Kidney glomerular epithelial cell (primary cell): ENCODE measurements around the gene DSCAM.

Experiments used
- DNase-seq: peaks from one replicate; lab custom pipeline; 2025; lab: John Stamatoyannopoulos, UW

Gene DSCAM

DNA sequence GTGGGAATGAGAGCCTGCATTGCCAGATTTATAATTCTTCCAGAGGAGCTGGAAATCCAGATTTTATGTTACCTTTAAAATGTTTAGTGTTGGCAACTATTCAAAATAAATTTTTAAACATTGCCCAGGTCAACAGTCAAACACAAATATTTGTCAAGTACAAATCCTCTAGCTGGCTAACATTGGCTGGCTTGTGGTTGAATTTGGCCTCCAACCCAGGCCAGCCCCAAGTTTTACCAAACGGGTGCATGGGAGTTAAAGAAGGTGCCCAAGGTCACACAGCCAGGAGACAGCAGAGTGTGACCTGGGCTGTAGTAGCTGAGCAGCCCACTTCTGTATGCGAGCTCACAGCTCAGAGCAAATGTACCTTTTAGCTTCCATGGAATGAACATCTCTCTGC lies 240.6 kb downstream of the DSCAM start:
- no peak for DNase-seq

- DNase-seq, result no peak
These were observed 241.9 kb downstream of the DSCAM start for GRCh38 chr21:40605094-40605493.

GRCh38 chr21:40603774-40604173 lies 243.2 kb downstream of the DSCAM start:
- no peak for DNase-seq

DNA sequence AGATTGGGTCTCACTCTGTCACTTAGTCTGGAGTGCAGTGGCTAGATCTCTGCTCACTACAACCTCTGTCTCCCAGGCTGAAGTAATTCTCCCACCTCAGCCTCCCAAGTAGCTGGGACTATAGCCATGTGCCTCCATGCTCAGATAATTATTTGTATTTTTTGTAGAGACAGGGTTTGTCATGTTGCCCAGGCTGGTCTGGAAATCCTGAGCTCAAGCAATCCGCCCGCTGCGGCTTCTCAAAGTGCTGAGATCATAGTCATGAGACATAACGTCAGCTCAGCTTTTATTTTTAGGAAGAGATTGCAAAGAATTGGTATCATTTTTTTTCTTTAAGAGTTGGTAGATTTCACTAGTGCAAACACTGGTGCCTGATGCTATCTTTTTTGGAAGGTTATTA lies 244.9 kb downstream of the DSCAM start:
- no peak for DNase-seq

GRCh38 chr21:40595806-40596205 lies 251.2 kb downstream of the DSCAM start:
- no peak for DNase-seq

- DNase-seq, result no peak
These were observed 259.1 kb downstream of the DSCAM start for GRCh38 chr21:40587736-40588346.

GRCh38 chr21:40586575-40586974 lies 260.4 kb downstream of the DSCAM start:
- DNase-seq, result no peak

DNA sequence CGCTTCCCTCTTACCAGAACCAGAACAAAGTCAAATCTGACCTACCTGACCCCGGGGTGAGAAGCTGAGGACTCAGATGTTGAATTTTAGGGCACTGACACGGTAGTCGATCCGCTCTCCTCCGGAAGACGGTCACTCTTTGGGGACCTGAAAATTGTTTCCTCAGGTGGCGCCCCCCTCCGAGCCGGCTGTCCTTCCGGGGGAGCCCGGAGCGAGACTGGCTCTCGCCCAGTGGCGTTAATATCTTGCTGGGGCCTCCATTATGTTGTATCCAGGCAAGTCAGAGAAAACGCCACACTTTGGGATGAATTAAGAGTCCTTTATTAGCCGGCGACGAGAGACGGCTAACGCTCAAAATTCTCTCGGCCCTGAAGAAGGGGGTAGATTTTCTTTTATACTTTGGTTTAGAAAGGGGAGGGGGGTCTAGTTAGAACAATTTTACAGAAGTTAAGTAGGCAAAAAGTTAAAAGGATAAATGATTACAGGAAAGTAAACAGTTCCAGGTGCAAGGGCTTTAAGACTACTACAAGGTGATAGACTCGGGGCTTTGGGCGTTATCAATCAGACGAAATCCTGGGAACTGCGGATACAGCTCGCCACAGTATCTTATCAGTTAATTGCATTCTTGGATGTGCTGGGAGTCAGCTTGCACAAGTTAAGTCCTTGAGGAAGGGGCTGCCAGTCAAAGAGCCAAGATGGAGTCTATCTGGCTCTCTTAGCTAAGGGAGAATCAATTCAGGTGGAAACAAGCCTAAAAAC lies 269.5 kb downstream of the DSCAM start:
- DNase-seq, result no peak

DNA sequence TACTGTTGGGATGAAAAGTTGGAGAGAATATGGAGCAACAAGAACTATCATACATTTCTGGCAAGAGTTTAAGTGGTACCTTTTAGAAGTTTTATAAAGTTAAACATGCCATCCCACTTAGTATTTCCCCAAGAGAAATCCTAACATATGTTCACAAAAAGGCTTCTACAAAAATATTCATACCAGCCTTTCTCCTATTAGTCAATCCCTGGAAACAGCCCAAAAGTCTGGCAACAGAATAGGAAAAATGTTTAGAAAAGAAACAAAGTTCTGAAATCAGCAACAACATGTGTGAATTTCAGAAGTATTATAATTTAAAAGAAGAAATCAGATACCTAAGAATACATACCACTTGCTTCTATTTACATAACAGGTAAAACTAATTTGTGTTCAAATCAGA lies 271.0 kb downstream of the DSCAM start:
- no peak for DNase-seq

DNA sequence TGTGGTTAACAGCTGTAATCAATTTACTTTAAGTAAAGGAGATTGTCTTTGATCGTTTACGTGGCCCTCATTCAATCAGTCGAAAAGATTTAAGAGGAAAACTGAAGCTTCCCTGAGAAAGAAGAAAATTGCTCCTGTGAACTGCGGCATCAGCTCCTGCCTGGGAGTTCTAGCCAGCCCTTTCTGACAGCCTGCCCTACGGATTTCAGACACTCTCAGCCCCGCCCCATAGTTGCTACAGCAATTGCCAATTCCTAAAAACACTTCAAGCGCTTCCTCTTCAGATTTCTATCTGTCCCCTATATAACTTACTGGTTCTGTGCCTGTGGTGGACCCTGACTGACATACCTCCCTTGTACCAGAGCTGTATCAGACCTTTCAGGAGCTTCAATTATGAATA lies 277.6 kb downstream of the DSCAM start:
- no peak for DNase-seq

DNA sequence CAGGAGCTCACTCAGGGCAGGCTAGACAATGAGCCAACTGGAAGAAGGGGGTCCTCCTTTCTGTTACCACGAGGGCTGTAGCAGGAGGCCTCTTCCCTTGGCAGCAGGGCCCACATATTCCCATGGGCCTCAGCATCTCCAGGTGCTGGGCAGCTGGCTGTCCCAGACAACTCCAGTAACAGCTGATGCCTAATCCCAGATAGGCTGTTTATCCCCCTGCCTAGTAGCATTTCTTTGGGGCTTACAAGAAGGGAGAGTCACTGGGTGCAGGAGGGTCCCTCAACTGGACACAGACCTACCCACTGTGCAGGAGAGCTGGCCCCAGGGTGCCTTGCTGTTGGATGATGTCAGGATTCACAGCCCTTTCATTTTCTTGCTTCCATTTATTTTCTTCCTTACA lies 278.2 kb downstream of the DSCAM start:
- no peak for DNase-seq

- DNase-seq, result no peak
These were observed 279.5 kb downstream of the DSCAM start for GRCh38 chr21:40567501-40567900.

DNA sequence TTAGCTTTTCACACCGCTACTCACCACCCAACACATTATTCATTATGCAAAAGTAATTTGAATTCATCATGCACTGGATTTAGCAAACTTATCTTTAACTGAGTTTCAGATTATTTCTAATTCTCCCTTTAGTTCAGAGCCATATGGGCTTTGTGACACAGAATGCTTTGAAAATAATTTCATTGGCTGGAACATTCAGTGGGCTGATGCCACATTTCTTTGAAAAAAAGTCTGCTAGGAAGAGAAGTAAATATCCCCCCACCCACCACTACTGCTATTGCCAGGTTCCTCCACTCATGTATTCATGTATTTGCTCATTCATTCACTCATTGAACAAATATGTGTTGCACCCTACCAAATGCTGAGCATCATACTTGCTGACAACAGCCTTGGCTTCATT lies 280.5 kb downstream of the DSCAM start:
- no peak for DNase-seq

- DNase-seq, result no peak
These were observed 282.6 kb downstream of the DSCAM start for GRCh38 chr21:40564318-40564717.

DNA sequence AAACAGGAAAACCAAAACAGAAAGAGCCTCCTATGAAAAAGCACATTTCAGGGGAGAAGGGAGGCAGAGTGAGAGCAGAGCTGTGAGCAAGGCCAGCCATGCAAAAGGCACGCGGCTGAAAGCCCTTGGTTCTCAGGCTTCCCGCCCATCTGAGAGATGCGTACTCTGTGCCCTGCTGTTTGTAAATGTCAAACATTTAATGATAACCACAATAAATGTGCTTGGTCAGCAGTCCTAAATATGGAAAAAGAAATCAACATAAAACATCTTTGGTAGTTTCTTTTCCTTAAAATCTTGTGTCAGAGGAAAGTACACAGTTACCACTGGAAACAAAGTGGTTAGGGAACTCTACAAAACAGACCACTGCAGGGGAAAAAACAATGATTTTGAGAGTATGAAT lies 283.1 kb downstream of the DSCAM start:
- DNase-seq, result no peak

DNA sequence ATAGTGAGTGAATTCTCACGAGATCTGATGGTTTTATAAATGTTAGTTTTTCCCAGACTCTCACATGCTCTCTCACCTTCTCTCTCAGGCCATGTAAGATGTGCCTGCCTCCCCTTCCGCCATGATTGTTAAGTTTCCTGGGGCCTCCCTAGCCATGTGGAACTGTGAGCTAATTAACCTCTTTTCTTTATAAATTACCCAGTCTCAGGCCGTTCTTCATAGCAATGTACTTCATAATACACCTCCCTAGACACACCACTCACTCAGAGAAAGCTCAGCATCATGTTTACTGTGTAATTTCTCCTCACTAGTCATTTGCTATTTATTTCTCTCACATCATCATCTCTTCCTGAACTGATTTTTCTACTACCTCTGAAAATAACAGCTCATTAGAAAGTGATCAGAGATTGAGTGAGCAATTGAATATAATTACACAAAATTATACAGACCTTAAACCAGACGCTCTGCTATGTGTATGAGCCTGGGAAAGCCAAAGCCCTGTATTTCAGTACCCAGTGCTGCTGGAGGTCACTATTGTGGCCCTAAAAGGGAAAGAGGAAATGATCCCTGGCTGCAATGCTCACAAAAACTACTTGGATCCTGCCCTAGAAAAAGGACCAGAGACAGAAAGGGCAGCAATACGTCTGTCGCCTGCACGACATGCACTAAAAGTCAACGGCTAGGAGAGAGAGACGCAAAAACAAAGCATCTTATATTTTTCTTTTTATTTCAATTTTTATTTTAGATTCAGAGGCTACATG lies 284.5 kb downstream of the DSCAM start:
- no peak for DNase-seq

- DNase-seq, result no peak
These were observed 290.5 kb downstream of the DSCAM start for GRCh38 chr21:40556442-40556968.

DNA sequence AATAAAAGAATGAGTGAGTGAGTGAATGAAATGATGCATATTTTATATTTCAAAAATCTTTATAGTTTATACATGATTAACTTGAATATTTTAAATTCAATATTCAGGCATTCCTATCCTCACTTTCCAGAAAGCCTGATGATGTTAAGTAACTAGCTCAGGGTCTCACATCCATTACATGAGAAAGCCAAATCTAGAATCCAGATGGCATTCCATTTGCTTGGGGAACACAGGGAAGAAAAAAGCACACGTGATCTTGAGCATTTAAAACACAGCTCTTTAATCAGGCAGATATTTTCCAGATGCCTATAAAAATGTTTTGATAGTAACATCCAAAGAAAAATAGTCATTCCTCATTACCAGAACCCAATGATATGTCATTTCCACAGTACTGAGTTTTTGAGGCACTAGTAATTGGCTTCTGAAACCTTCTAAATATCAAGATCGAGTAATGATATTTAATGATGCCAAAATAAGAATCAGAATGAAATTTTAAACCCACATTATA lies 291.9 kb downstream of the DSCAM start:
- no peak for DNase-seq

DNA sequence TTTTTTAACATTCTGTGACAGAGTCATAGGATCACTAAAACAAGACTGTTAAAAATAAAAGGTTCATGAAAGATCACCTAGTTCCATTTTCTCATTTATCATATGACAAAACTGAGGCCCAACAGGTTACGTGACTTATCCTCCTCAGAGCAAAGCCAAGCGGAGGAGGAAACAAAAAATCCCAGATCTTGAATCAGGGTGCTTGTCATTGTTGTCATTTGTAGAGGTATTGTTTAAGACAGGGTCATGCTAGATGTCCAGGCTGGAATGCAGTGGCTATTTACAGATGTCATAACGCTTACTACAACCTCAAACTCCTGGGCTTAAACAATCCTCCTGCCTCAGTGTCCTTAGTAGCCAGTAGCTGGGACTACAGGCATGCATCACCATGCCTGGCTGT lies 293.2 kb downstream of the DSCAM start:
- no peak for DNase-seq

- DNase-seq, result no peak
These were observed 298.9 kb downstream of the DSCAM start for GRCh38 chr21:40547906-40548513.

DNA sequence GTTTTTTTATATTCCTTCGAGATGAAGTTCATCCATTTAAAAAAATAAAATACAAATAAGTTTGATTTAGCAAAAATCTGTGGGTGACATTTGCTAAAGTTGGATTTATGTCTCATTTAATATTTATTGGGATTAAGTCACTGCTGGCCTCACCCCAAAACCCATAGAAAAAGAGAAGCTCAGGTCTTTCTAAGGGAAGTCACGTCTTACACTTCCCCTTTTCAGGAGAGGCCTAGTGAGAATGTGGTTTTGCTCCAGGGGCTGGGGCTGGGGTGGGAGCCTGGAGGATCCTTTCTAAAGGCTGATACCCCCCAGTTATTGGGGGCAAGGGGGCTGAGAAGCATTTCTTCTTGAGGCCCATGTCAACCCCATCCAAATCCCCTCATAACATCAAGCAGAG lies 300.3 kb downstream of the DSCAM start:
- no peak for DNase-seq

- DNase-seq, result no peak
These were observed 306.7 kb downstream of the DSCAM start for GRCh38 chr21:40540216-40540615.
